BE2C (cell line): ENCODE measurements around the gene CTTNBP2.

ENCODE experiments used
- DNase-seq: peaks from one replicate; pipeline ENCODE4 v3.0.0-alpha.2; 2020
- H3K27me3 ChIP-seq: fragments of 250-450 bp; sonication (Bioruptor Pico); 2 replicates; pipeline ENCODE4 v1.5.1; 2020; ENCODE audit warnings: mild to moderate bottlenecking
- H3K36me3 ChIP-seq: fragments of 250-450 bp; sonication (Bioruptor Pico); 2 replicates; pipeline ENCODE4 v1.5.1; 2020; ENCODE audit warnings: mild to moderate bottlenecking
- H3K4me1 ChIP-seq: fragments of 250-450 bp; sonication (Bioruptor Pico); 2 replicates; pipeline ENCODE4 v1.5.1; 2020
- H3K4me3 ChIP-seq: 2 replicates; pipeline ENCODE4 v1.5.1; 2011; ENCODE audit warnings: low read depth, low read length
- H3K9me3 ChIP-seq: fragments of 250-450 bp; sonication (Bioruptor Pico); 2 replicates; pipeline ENCODE4 v1.5.1; 2020
- CTCF ChIP-seq: IDR thresholded peaks from 2 replicates; pipeline ENCODE4 v1.5.1; 2012; ENCODE audit warnings: mild to moderate bottlenecking, low read depth, low read length

CTTNBP2 gene

GRCh38 chr7:117707080-117707479, 166.2 kb downstream of the CTTNBP2 start:
- Histone ChIP-seq H3K27me3 (no peaks in the 10 kb centered on the region), H3K4me3 (no peak overlapping the region), H3K36me3 (no peaks in the 10 kb centered on the region), H3K9me3 (no peaks in the 10 kb centered on the region), H3K4me1 (no peaks in the 10 kb centered on the region)
- no peak for TF ChIP-seq CTCF
- DNase-seq = no peak

DNA sequence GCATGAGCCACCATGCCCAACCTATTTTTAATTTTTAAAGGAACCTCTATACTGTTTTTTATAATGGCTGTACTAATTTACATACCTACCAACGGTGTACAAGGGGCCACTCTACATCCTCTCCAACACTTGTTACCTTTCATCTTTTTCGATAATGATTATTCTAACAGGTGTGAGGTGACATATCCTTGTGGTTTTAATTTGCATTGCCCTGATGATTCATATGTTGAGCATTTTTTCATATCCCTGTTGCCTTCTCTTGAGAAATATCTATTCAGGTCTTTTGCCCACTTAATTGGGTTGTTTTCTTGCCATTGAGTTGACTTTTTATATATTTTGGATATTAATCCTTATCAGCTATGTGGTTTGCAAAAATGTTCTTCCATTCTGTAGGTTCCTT, 167.0 kb downstream of the CTTNBP2 start:
- no peaks in the 10 kb centered on the region for H3K4me1 ChIP-seq
- no peaks in the 10 kb centered on the region for H3K27me3 ChIP-seq
- DNase-seq = no peak
- TF ChIP-seq CTCF = no peak
- H3K36me3 ChIP-seq = no peaks in the 10 kb centered on the region
- H3K4me3 ChIP-seq = no peak overlapping the region
- H3K9me3 ChIP-seq = no peaks in the 10 kb centered on the region

GRCh38 chr7:117705630-117706029, 167.6 kb downstream of the CTTNBP2 start:
- no peaks in the 10 kb centered on the region for H3K4me1 ChIP-seq
- H3K4me3 ChIP-seq = no peak overlapping the region
- no peak for DNase-seq
- no peaks in the 10 kb centered on the region for H3K27me3 ChIP-seq
- no peaks in the 10 kb centered on the region for H3K9me3 ChIP-seq
- TF ChIP-seq CTCF = no peak
- no peaks in the 10 kb centered on the region for H3K36me3 ChIP-seq

DNA sequence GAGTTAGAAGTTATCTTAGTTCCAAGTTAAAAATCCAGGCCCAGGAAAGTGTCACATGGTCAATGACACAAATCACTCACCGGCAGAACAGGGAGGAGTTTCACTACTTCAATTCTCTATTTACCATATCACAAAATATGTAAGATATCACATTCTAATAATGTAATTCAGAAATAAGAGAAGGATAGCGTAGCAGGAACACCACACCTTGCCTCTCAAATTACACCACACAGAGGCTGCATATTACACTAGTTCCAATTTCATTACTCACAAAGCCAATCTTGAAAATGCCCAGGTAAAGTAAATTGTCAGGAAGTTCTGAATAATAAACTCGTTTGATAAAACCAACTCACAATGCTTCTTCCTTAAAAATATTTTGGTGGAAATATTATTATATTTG, 169.2 kb downstream of the CTTNBP2 start:
- Histone ChIP-seq H3K9me3 (no peaks in the 10 kb centered on the region), H3K4me1 (no peaks in the 10 kb centered on the region), H3K27me3 (no peaks in the 10 kb centered on the region), H3K4me3 (no peak overlapping the region), H3K36me3 (no peaks in the 10 kb centered on the region)
- no peak for DNase-seq
- TF ChIP-seq CTCF = no peak

DNA sequence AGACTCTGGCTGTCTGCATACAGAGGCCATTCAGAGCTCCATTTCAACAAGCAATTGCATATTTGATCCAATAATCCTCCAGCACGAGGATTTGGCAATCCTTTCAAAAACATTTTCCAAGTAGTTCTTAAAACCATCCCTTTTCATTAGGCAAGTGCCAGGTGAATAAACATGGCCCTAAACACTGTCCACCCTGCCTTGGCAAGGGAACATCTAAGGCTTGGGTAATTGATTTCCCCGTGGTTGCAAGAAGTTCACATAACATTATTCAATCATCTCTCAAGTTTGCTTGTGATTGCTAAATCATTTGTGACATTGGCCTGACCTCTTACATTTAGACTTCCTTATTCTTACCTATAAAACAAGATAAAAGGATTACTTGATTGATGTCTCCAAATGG, 175.2 kb downstream of the CTTNBP2 start:
- Histone ChIP-seq H3K9me3 (no peaks in the 10 kb centered on the region), H3K4me3 (no peak overlapping the region), H3K27me3 (no peaks in the 10 kb centered on the region), H3K36me3 (no peaks in the 10 kb centered on the region), H3K4me1 (no peaks in the 10 kb centered on the region)
- no peak for TF ChIP-seq CTCF
- no peak for DNase-seq

GRCh38 chr7:117692338-117692737, 180.9 kb downstream of the CTTNBP2 start:
- TF ChIP-seq CTCF = no peak
- Histone ChIP-seq H3K27me3 (no peaks in the 10 kb centered on the region), H3K36me3 (no peaks in the 10 kb centered on the region), H3K4me1 (no peaks in the 10 kb centered on the region), H3K9me3 (no peaks in the 10 kb centered on the region; the same call in 1 of the 2 replicates), H3K4me3 (no peak overlapping the region)
- no peak for DNase-seq
